ENCODE data around the gene PRKCA. TPM values are rescaled to one million over a fixed set of nuclear protein-coding genes. Genes with fewer than 3 reads are reported as not detected.

Gene PRKCA
- total and polyA plus RNA-seq, 9 of the 15 experiments (the other 6 are each of a cell fraction or from before 2014, with no cell fraction given): 3.2 to 33.0 (median 17.8) TPM

- TF ChIP-seq STAT6 (CRISPR knock-in tag; IDR thresholded peaks at IDR 0.05) (no peak), BCLAF1 (IDR thresholded peaks at IDR 0.05; ENCODE audit: borderline replicate concordance in 1 of 2, control insufficient read depth in 1 of 2, low read depth in 2 of 2, low read length in 1 of 2) (no peak), ZNF280A (IDR thresholded peaks at IDR 0.05; ENCODE audit: low read depth, partially characterized antibody) (no peak), RERE (CRISPR knock-in tag; IDR thresholded peaks at IDR 0.05; ENCODE audit: borderline replicate concordance) (no peak), ZNF778 (CRISPR knock-in tag; IDR thresholded peaks at IDR 0.05) (no peak), U2AF2 (optimal IDR thresholded peaks at IDR 0.05; ENCODE audit: low read depth, low read length) (no peak), DEAF1 (CRISPR knock-in tag; IDR thresholded peaks at IDR 0.05) (no peak), BMI1 (IDR thresholded peaks at IDR 0.05; ENCODE audit: low read length) (no peak), KDM2B (CRISPR knock-in tag; IDR thresholded peaks at IDR 0.05) (no peak), TBP (optimal IDR thresholded peaks at IDR 0.05; ENCODE audit: low read depth, low read length) (peak; percentile 25)
Measured at GRCh38 chr17:66348584-66349165, 46.3 kb downstream of the PRKCA start (continued).

Measured in K562 (cell line).